ENCODE data around the gene PAPOLG. TPM values are rescaled to one million over a fixed set of nuclear protein-coding genes. Genes with fewer than 3 reads are reported as not detected.

Gene PAPOLG
- total and polyA plus RNA-seq, 9 of the 15 experiments (the other 6 are each of a cell fraction or from before 2014, with no cell fraction given) = 3.9 to 16.3 (median 10.0) TPM

DNA sequence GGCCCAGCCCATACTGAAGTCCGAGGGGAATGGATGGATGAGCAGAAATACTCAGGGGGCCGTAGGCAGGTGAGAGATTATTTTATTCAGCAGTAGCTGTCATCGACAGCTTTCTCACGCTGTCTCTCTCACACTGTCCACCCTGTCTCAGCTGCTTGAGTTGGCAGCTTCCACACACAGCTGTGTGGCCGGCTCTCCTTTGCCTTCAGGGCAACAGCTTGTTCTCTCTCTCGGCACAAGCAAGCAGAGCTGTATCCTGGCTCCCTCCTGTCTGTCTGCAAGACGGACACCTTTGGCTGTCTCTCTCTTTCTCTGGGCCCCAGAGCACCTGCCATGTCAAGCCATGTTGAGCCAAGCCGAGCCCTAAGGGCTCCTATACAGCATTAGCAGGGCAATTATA, 9.8 kb upstream of the PAPOLG start:
- ATAC-seq (peak; percentile 13; the same call in 2 of the 3 replicates), FAIRE-seq (no peak), DNase-seq (ENCODE audit: extremely low read depth in 1 of 4, low spot score in 3 of 4) (no peak)
- Histone ChIP-seq H3K9me3 (replicated peaks; ENCODE audit: control insufficient read depth, insufficient read depth, low read depth, low read length) (no peaks in the 10 kb centered on the region), H3K9ac (ENCODE audit: insufficient read depth in 1 of 2, low read depth in 2 of 2, low read length in 2 of 2) (no peak overlapping the region; a peak in 1 of 4 replicates), H3K9me1 (ENCODE audit: control insufficient read depth, insufficient read depth, low read length) (no peaks in the 10 kb centered on the region), H3K27me3 (ENCODE audit: control insufficient read depth in 2 of 2, insufficient read depth in 2 of 2, low read length in 2 of 2) (peaks cover 12 to 18% of the 10 kb centered on the region in 2 experiments), H3K4me2 (ENCODE audit: insufficient read depth, low read length) (no peak overlapping the region), H3K27ac (ENCODE audit: extremely low read depth, low read depth, low read length) (no peak overlapping the region), H2AFZ (ENCODE audit: low read depth, low read length) (no peak overlapping the region), H4K20me1 (replicated peaks; ENCODE audit: control insufficient read depth, insufficient read depth, low read length) (no peaks in the 10 kb centered on the region; the same call in 1 of the 2 replicates), H3K4me3 (no peak overlapping the region), H3K4me1 (replicated peaks in 1 of 2; ENCODE audit: control insufficient read depth in 2 of 2, insufficient read depth in 2 of 2, low read length in 2 of 2) (no peaks in the 10 kb centered on the region; a peak in 1 of 5 replicates), H3K36me3 (ENCODE audit: control insufficient read depth, insufficient read depth, low read length) (no peaks in the 10 kb centered on the region), H3K79me2 (ENCODE audit: control insufficient read depth, insufficient read depth, low read length) (no peaks in the 10 kb centered on the region)
- no TSS peak for BruUV-seq (replicated peaks)
- TF ChIP-seq MXI1 (IDR thresholded peaks at IDR 0.05; ENCODE audit: low read depth, low read length) (no peak), NEUROD1 (IDR thresholded peaks at IDR 0.05; ENCODE audit: borderline replicate concordance, low read depth, low read length, partially characterized antibody) (no peak), NUFIP1 (IDR thresholded peaks at IDR 0.05; ENCODE audit: partially characterized antibody) (no peak), HNRNPH1 (optimal IDR thresholded peaks at IDR 0.05; ENCODE audit: low read depth, low read length) (no peak), ZNF282 (CRISPR knock-in tag; IDR thresholded peaks at IDR 0.05) (no peak), BMI1 (IDR thresholded peaks at IDR 0.05; ENCODE audit: low read length) (no peak), LCOR (CRISPR knock-in tag; IDR thresholded peaks at IDR 0.05) (no peak), ZNF12 (CRISPR knock-in tag; IDR thresholded peaks at IDR 0.05) (no peak), ZNF444 (CRISPR knock-in tag; IDR thresholded peaks at IDR 0.05) (no peak), ZNF764 (CRISPR knock-in tag; IDR thresholded peaks at IDR 0.05; ENCODE audit: low read depth) (no peak)
- TF ChIP-seq, protein P1, sequence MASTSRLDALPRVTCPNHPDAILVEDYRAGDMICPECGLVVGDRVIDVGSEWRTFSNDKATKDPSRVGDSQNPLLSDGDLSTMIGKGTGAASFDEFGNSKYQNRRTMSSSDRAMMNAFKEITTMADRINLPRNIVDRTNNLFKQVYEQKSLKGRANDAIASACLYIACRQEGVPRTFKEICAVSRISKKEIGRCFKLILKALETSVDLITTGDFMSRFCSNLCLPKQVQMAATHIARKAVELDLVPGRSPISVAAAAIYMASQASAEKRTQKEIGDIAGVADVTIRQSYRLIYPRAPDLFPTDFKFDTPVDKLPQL (IDR thresholded peaks at IDR 0.05; ENCODE audit: extremely low read depth, insufficient read length) = no peak
- TF ChIP-seq, protein P2, sequence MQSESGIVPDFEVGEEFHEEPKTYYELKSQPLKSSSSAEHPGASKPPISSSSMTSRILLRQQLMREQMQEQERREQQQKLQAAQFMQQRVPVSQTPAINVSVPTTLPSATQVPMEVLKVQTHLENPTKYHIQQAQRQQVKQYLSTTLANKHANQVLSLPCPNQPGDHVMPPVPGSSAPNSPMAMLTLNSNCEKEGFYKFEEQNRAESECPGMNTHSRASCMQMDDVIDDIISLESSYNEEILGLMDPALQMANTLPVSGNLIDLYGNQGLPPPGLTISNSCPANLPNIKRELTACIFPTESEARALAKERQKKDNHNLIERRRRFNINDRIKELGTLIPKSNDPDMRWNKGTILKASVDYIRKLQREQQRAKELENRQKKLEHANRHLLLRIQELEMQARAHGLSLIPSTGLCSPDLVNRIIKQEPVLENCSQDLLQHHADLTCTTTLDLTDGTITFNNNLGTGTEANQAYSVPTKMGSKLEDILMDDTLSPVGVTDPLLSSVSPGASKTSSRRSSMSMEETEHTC (IDR thresholded peaks at IDR 0.05) = no peak
- TF ChIP-seq, protein P3, sequence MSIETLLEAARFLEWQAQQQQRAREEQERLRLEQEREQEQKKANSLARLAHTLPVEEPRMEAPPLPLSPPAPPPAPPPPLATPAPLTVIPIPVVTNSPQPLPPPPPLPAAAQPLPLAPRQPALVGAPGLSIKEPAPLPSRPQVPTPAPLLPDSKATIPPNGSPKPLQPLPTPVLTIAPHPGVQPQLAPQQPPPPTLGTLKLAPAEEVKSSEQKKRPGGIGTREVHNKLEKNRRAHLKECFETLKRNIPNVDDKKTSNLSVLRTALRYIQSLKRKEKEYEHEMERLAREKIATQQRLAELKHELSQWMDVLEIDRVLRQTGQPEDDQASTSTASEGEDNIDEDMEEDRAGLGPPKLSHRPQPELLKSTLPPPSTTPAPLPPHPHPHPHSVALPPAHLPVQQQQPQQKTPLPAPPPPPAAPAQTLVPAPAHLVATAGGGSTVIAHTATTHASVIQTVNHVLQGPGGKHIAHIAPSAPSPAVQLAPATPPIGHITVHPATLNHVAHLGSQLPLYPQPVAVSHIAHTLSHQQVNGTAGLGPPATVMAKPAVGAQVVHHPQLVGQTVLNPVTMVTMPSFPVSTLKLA (conservative IDR thresholded peaks at IDR 0.05) = no peak
- ChIA-PET POLR2A (interaction anchor here (0.5 to 1.2 kb wide), 2 partner anchors 10 to 37 kb away, joined by 3 to 5 read pairs; partner anchors contain the start of gene PAPOLG), CTCF (ENCODE audit: low intra/inter-chr PET ratio) (no interaction called here)
- in situ Hi-C loops (cut with MboI) = no loop called here
- WGBS (ENCODE audit: insufficient coverage, low coverage, missing lambda C conversion rate) = 9% methylated on average over 8 of the region's 8 CpGs
- intact Hi-C loops (cut with micrococcal nuclease) = no loop called here
